Measurements from ENCODE around the gene WFIKKN1.

The WFIKKN1 gene

GRCh38 chr16:643050-643368 lies 12.2 kb downstream of the WFIKKN1 start:
- Mint-ChIP-seq H3K36me3 (no peaks in the 10 kb centered on the region), H3K9me3 (no peaks in the 10 kb centered on the region), H3K4me3 (peak overlapping the region; percentile 81), H3K4me1 (peaks cover 29% of the 10 kb centered on the region), H3K27me3 (no peaks in the 10 kb centered on the region), H3K27ac (peak overlapping the region; percentile 63)
- DNase-seq (ENCODE audit: low spot score in 2 of 2) (no peak), ATAC-seq (ENCODE audit: low read depth) (no peak)

DNA sequence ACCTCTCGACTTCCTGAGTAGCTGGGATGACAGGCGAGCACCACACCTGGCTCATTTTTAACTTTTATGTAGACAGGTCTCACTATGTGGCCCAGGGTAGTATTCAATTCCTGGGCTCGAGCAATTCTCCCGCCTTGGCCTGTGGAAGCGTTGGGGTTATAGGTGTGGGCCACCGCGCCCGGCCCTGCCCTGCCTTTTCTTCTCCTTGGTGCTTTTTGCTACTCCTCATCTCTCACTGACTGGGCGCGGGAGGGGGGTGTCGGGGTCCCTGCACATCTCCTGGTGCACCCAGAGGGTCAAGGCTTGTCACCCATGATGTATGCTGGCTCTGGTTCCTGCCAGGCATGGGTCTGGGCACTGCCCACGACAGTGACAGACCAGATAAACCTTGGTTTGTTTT lies 13.8 kb downstream of the WFIKKN1 start:
- DNase-seq (ENCODE audit: low spot score in 2 of 2) (no peak), ATAC-seq (ENCODE audit: low read depth) (no peak)
- H3K36me3 Mint-ChIP-seq, result no peaks in the 10 kb centered on the region
- H3K27ac Mint-ChIP-seq, result peak overlapping the region; percentile 3
- H3K4me3 Mint-ChIP-seq, result peak overlapping the region; percentile 18
- H3K4me1 Mint-ChIP-seq, result peaks cover 26% of the 10 kb centered on the region
- no peaks in the 10 kb centered on the region for H3K9me3 Mint-ChIP-seq
- H3K27me3 Mint-ChIP-seq, result no peaks in the 10 kb centered on the region

- Mint-ChIP-seq H3K36me3 (no peaks in the 10 kb centered on the region), H3K27ac (no peak overlapping the region), H3K9me3 (no peaks in the 10 kb centered on the region), H3K27me3 (no peaks in the 10 kb centered on the region), H3K4me3 (no peak overlapping the region), H3K4me1 (peaks cover 26% of the 10 kb centered on the region)
- ATAC-seq (ENCODE audit: low read depth), result no peak
- no peak for DNase-seq (ENCODE audit: low spot score in 2 of 2)
These were observed 15.3 kb downstream of the WFIKKN1 start for GRCh38 chr16:645852-646678.

GRCh38 chr16:646679-647172 lies 15.9 kb downstream of the WFIKKN1 start:
- H3K4me1 Mint-ChIP-seq, result peaks cover 26% of the 10 kb centered on the region
- no peaks in the 10 kb centered on the region for H3K9me3 Mint-ChIP-seq
- H3K27ac Mint-ChIP-seq, result no peak overlapping the region
- ATAC-seq (ENCODE audit: low read depth) (no peak), DNase-seq (ENCODE audit: low spot score in 2 of 2) (no peak)
- H3K4me3 Mint-ChIP-seq, result no peak overlapping the region
- H3K36me3 Mint-ChIP-seq, result no peaks in the 10 kb centered on the region
- no peaks in the 10 kb centered on the region for H3K27me3 Mint-ChIP-seq

GRCh38 chr16:647173-647902 lies 16.6 kb downstream of the WFIKKN1 start:
- Mint-ChIP-seq H3K27me3 (no peaks in the 10 kb centered on the region), H3K36me3 (no peaks in the 10 kb centered on the region), H3K9me3 (no peaks in the 10 kb centered on the region), H3K4me1 (peaks cover 26% of the 10 kb centered on the region), H3K4me3 (no peak overlapping the region), H3K27ac (no peak overlapping the region)
- ATAC-seq (ENCODE audit: low read depth) (no peak), DNase-seq (ENCODE audit: low spot score in 2 of 2) (no peak)

DNA sequence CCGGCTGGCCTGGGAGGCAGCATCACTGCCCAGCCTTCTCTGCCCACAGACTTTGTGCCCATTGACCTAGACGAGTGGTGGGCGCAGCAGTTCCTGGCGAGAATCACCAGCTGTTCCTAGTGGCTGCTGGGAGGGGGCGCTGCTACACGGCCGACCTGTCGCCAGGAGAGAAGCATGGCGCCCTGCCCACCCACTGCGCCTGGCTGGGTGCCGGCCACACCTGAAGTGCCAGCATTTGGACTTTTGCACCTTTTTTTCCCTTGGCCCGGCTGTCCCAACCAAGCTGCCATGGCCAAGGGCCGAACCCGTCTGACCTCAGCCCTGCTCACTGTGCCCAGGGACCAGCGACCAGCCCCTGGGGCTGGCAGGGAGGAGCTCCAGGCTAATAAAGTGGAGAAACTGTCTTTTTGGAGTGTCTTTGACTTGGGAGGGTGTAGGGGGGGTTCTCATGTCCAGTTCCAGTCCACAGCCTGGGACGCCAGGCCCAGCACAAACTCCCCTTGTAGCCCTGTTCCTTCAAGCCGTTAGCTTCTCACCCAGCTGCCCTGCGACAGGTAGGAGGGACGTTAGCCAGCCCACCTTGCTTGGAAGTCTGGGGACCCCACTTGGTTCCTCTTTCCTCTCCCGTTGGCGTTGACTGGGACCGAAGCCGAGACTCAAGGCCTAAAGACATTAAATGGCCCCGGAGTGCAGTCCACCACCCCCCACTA lies 17.4 kb downstream of the WFIKKN1 start:
- ATAC-seq (ENCODE audit: low read depth) (peak; percentile 18), DNase-seq (ENCODE audit: low spot score in 2 of 2) (no peak)
- peak overlapping the region; percentile 82 for H3K4me3 Mint-ChIP-seq
- no peaks in the 10 kb centered on the region for H3K9me3 Mint-ChIP-seq
- H3K27ac Mint-ChIP-seq, result peak overlapping the region; percentile 77
- no peaks in the 10 kb centered on the region for H3K27me3 Mint-ChIP-seq
- peaks cover 23% of the 10 kb centered on the region for H3K4me1 Mint-ChIP-seq
- no peaks in the 10 kb centered on the region for H3K36me3 Mint-ChIP-seq

DNA sequence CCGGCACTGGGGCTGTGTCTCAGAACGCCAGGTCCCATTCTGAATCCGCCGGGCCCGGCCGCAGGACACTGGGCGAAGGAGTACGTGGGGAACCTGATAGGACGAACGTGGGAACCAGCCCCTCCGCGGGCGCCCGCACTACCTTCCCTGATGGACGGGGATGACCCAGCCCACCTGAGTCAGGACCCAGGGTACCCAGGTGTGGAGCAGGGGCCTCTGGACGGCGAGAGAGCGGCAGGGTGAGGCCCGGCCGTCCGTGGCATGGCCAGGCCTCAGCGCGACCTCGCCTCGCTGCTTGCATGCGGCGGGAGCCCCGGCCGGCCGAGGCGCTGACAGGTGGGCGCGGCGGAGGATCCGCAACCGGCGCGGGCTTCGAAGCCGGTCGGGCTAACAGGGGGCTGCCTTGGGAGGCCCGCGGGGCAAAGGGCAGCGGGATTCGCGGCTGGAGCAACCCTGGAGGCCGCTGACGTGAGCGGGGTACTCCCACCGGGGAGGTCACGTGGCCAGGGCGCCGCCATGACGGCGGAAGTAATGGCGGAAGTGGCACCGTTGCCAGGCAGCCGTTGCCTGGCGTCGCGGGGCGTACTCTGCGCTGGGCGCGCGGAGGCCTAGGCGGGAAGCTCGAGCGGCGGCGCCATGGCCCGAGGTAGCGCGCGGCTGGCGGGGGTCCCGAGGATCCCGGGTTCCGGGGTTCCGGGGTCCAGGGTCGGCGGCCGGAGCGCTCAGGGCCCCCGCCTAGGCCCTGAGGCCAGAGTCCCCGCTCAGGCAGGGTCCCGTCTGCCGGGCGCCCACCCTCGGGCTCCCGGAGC lies 18.2 kb downstream of the WFIKKN1 start, which contains the start of gene WDR90:
WDR90 (plus strand) TSS at position 585 of the 809 bp plus-strand sequence; CDS start at position 637, 52 bp downstream.
- peak within 1 kb of the TSS; percentile 77 for H3K27ac Mint-ChIP-seq
- no peaks in the 10 kb centered on the region for H3K9me3 Mint-ChIP-seq
- ATAC-seq (ENCODE audit: low read depth) (peak; percentile 98), DNase-seq (ENCODE audit: low spot score in 2 of 2) (peak; percentile 88)
- peak within 1 kb of the TSS; percentile 82 for H3K4me3 Mint-ChIP-seq
- no peaks in the 10 kb centered on the region for H3K27me3 Mint-ChIP-seq
- no peaks in the 10 kb centered on the region for H3K36me3 Mint-ChIP-seq
- H3K4me1 Mint-ChIP-seq, result peaks cover 22% of the 10 kb centered on the region

GRCh38 chr16:649631-650030 lies 18.8 kb downstream of the WFIKKN1 start:
- Mint-ChIP-seq H3K4me3 (peak overlapping the region; percentile 78), H3K4me1 (peaks cover 16% of the 10 kb centered on the region), H3K27me3 (no peaks in the 10 kb centered on the region), H3K36me3 (no peaks in the 10 kb centered on the region), H3K9me3 (no peaks in the 10 kb centered on the region), H3K27ac (no peak overlapping the region)
- DNase-seq (ENCODE audit: low spot score in 2 of 2) (no peak), ATAC-seq (ENCODE audit: low read depth) (no peak)

- H3K27me3 Mint-ChIP-seq, result no peaks in the 10 kb centered on the region
- peaks cover 10% of the 10 kb centered on the region for H3K4me1 Mint-ChIP-seq
- no peaks in the 10 kb centered on the region for H3K36me3 Mint-ChIP-seq
- no peak for DNase-seq (ENCODE audit: low spot score in 2 of 2)
- no peak overlapping the region for H3K4me3 Mint-ChIP-seq
- H3K9me3 Mint-ChIP-seq, result no peaks in the 10 kb centered on the region
- ATAC-seq (ENCODE audit: low read depth), result no peak
- no peak overlapping the region for H3K27ac Mint-ChIP-seq
These were observed 21.1 kb downstream of the WFIKKN1 start for GRCh38 chr16:651844-652243.

- no peaks in the 10 kb centered on the region for H3K9me3 Mint-ChIP-seq
- H3K27ac Mint-ChIP-seq, result no peak overlapping the region
- no peak overlapping the region for H3K4me3 Mint-ChIP-seq
- peaks cover 6% of the 10 kb centered on the region for H3K4me1 Mint-ChIP-seq
- no peaks in the 10 kb centered on the region for H3K27me3 Mint-ChIP-seq
- DNase-seq (ENCODE audit: low spot score in 2 of 2) (no peak), ATAC-seq (ENCODE audit: low read depth) (no peak)
- no peaks in the 10 kb centered on the region for H3K36me3 Mint-ChIP-seq
These were observed 21.9 kb downstream of the WFIKKN1 start for GRCh38 chr16:652454-653305.

DNA sequence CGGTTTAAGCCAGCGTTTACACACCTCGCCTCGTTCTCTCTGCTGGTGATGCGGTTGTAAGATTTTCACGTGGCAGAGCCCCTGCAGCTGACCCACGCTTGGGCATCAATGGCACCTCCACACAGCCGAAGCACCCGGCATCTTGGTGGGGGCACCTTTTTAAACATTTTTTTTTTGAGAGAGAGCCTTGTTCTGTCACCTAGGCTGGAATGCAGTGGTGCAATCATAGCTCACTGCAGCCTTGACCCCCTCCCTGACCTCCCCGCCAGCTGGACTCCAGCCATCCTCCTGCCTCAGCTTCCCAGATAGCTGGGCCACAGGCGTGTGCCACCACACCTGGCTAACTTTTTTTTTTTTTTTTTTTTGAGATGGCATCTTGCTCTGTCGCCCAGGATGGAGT lies 23.2 kb downstream of the WFIKKN1 start:
- H3K9me3 Mint-ChIP-seq, result no peaks in the 10 kb centered on the region
- H3K36me3 Mint-ChIP-seq, result no peaks in the 10 kb centered on the region
- H3K27me3 Mint-ChIP-seq, result no peaks in the 10 kb centered on the region
- H3K4me3 Mint-ChIP-seq, result no peak overlapping the region
- H3K4me1 Mint-ChIP-seq, result no peaks in the 10 kb centered on the region
- no peak for ATAC-seq (ENCODE audit: low read depth)
- DNase-seq (ENCODE audit: low spot score in 2 of 2), result no peak
- no peak overlapping the region for H3K27ac Mint-ChIP-seq

- Mint-ChIP-seq H3K27ac (no peak overlapping the region), H3K4me3 (no peak overlapping the region), H3K4me1 (peaks cover 6% of the 10 kb centered on the region), H3K36me3 (no peaks in the 10 kb centered on the region), H3K9me3 (no peaks in the 10 kb centered on the region), H3K27me3 (no peaks in the 10 kb centered on the region)
- ATAC-seq (ENCODE audit: low read depth) (no peak), DNase-seq (ENCODE audit: low spot score in 2 of 2) (no peak)
These were observed 26.7 kb downstream of the WFIKKN1 start for GRCh38 chr16:657487-657886.
